K562 (cell line): ENCODE results near the gene FNBP1. TPM values are rescaled to one million over a fixed set of nuclear protein-coding genes. Genes with fewer than 3 reads are reported as not detected.

Experiments
- ATAC-seq: fragments of 200-7000 bp; cut with Tn5 transposase; 3 replicates; pipeline ENCODE4 v1.9.1; 2020; ENCODE audit warnings: moderate library complexity
- BruUV-seq: library from RNA; stranded (reverse); fragments of 400-500 nt; replicated peaks from 2 replicates; lab custom pipeline; 2021; lab: Mats Ljungman, UMichigan
- CTCF ChIA-PET: fragments of 300-600 bp; formaldehyde crosslinking; extraction: SDS; loops from one replicate; lab custom pipeline; 2021; ENCODE audit warnings: low intra/inter-chr PET ratio; lab: Yijun Ruan, JAX
- POLR2A ChIA-PET: fragments of 300-600, 350-650 bp; sonication (Branson Sonifier 250); formaldehyde crosslinking; extraction: SDS; loops from one replicate; lab custom pipeline; 2021; ENCODE audit warnings: antibody characterized with exemption, inconsistent platforms; lab: Yijun Ruan, JAX
- DNase-seq, 4 experiments: peaks; one replicate each; pipeline versions ENCODE4 v3.0.0 to v3.0.0-alpha.2; 2011 to 2018; ENCODE audit warnings: low spot score in 3 of 4, mixed read lengths in 3 of 4; ENCODE audit errors: extremely low read depth in 1 of 4
- FAIRE-seq: peaks from 2 replicates; lab custom pipeline; 2011; peaks lifted over from hg19 to GRCh38; lab: Jason Lieb, UNC
- H2AFZ ChIP-seq: 2 replicates; pipeline ENCODE4 v1.6.0; 2011; ENCODE audit warnings: low read depth, low read length, control low read depth, inconsistent platforms
- H3K27ac ChIP-seq: fragments of 200-600 bp; 3 replicates; pipeline ENCODE4 v1.8.0; 2011; ENCODE audit warnings: low read depth, mild to moderate bottlenecking, control low read depth, inconsistent platforms, low read length, moderate library complexity, mixed read lengths; ENCODE audit errors: extremely low read depth
- H3K27me3 ChIP-seq, 2 experiments: fragments of 300-600 bp in 1 of 2; 2 replicates in 1 of 2; 3 replicates in 1 of 2; pipeline versions ENCODE4 v1.6.0 to v1.8.0; 2011; ENCODE audit warnings: inconsistent platforms in 2 of 2, low read length in 2 of 2, mild to moderate bottlenecking in 1 of 2, mixed read lengths in 1 of 2, moderate library complexity in 1 of 2; ENCODE audit not compliant: control insufficient read depth in 2 of 2, insufficient read depth in 2 of 2
- H3K36me3 ChIP-seq: fragments of 300-600 bp; 3 replicates; pipeline ENCODE4 v1.8.0; 2011; ENCODE audit warnings: mild to moderate bottlenecking, low read length, inconsistent platforms; ENCODE audit not compliant: control insufficient read depth, insufficient read depth
- H3K4me1 ChIP-seq, 2 experiments: fragments of 200-600 bp in 1 of 2; replicated peaks in 1 of 2; 2 replicates in 1 of 2; 3 replicates in 1 of 2; pipeline versions ENCODE4 v1.5.1 to v1.8.0; 2011; ENCODE audit warnings: inconsistent platforms in 2 of 2, low read length in 2 of 2, mild to moderate bottlenecking in 1 of 2, mixed read lengths in 1 of 2, moderate library complexity in 1 of 2; ENCODE audit not compliant: control insufficient read depth in 2 of 2, insufficient read depth in 2 of 2
- H3K4me2 ChIP-seq: 2 replicates; pipeline ENCODE4 v1.6.1; 2011; ENCODE audit warnings: low read length, control low read depth, inconsistent platforms, mixed read lengths; ENCODE audit not compliant: insufficient read depth
- H3K4me3 ChIP-seq: fragments of 200-600 bp; sonication (generic), shearing (Covaris generic); 2 replicates; pipeline ENCODE4 v1.5.1; 2016; ENCODE audit warnings: control low read depth, inconsistent platforms
- H3K79me2 ChIP-seq: fragments of 200-600 bp; 3 replicates; pipeline ENCODE4 v1.8.0; 2011; ENCODE audit warnings: low read length, inconsistent platforms; ENCODE audit not compliant: control insufficient read depth, insufficient read depth
- H3K9ac ChIP-seq, 2 experiments: 2 replicates each; pipeline versions ENCODE4 v1.6.0 to v1.6.1; 2011; ENCODE audit warnings: low read depth in 2 of 2, low read length in 2 of 2, control low read depth in 1 of 2, inconsistent platforms in 1 of 2, mild to moderate bottlenecking in 1 of 2, mixed read lengths in 1 of 2; ENCODE audit not compliant: insufficient read depth in 1 of 2
- H3K9me1 ChIP-seq: one replicate; pipeline ENCODE4 v1.6.0; 2011; ENCODE audit warnings: inconsistent platforms, mild to moderate bottlenecking, low read length, moderate library complexity; ENCODE audit not compliant: control insufficient read depth, insufficient read depth
- H3K9me3 ChIP-seq: replicated peaks from 2 replicates; pipeline ENCODE4 v1.5.1; 2011; ENCODE audit warnings: low read depth, low read length, inconsistent platforms; ENCODE audit not compliant: control insufficient read depth, insufficient read depth
- H4K20me1 ChIP-seq: replicated peaks from 2 replicates; pipeline ENCODE4 v1.6.1; 2011; ENCODE audit warnings: low read length, inconsistent platforms, mixed read lengths; ENCODE audit not compliant: control insufficient read depth, insufficient read depth
- CBX3 ChIP-seq, 2 experiments: IDR thresholded peaks; 1 replicate in 1 of 2; 2 replicates in 1 of 2; pipeline ENCODE4 v1.6.1; 2012; ENCODE audit warnings: inconsistent platforms in 2 of 2, low read length in 2 of 2, borderline replicate concordance in 1 of 2, control low read depth in 1 of 2
- CREB5 ChIP-seq: fragments of 250-450 bp; sonication (Bioruptor Pico); IDR thresholded peaks from 2 replicates; pipeline ENCODE4 v1.5.0; 2020; ENCODE audit warnings: mild to moderate bottlenecking
- MAFK ChIP-seq: IDR thresholded peaks from 2 replicates; pipeline ENCODE4 v1.6.1; 2011; ENCODE audit warnings: low read length, improper control_type of control experiment
- MCM3 ChIP-seq: fragments of 450-650 bp; IDR thresholded peaks from 2 replicates; pipeline ENCODE4 v1.6.1; 2016
- MTA3 ChIP-seq: fragments of 450-650 bp; formaldehyde crosslinking; IDR thresholded peaks from 2 replicates; pipeline ENCODE4 v1.6.1; 2017; ENCODE audit warnings: mild to moderate bottlenecking, borderline replicate concordance
- NFE2L1 ChIP-seq: fragments of 450-650 bp; IDR thresholded peaks from 2 replicates; pipeline ENCODE4 v1.6.1; 2016; ENCODE audit warnings: missing genetic modification characterization, low read depth, mild to moderate bottlenecking, missing compliant biosample characterization, moderate library complexity, borderline replicate concordance
- PHB2 ChIP-seq: fragments of 450-650 bp; IDR thresholded peaks from 2 replicates; pipeline ENCODE4 v1.6.1; 2017; ENCODE audit warnings: low read depth
- SAFB ChIP-seq: fragments of 200-400 bp; formaldehyde crosslinking; IDR thresholded peaks from 2 replicates; pipeline ENCODE4 v1.6.1; 2017; ENCODE audit warnings: low read depth, low read length, borderline replicate concordance
- SMAD4 ChIP-seq: fragments of 250-450 bp; sonication (Bioruptor Pico); conservative IDR thresholded peaks from 2 replicates; pipeline ENCODE4 v1.8.0; 2021; ENCODE audit warnings: inconsistent platforms, mild to moderate bottlenecking, moderate library complexity
- TAF1 ChIP-seq: IDR thresholded peaks from 2 replicates; pipeline ENCODE4 v1.6.1; 2011; ENCODE audit warnings: mild to moderate bottlenecking, low read length, moderate library complexity; ENCODE audit not compliant: insufficient read depth, control insufficient read depth, severe bottlenecking; ENCODE audit errors: extremely low read depth
- TSC22D4 ChIP-seq: fragments of 450-650 bp; IDR thresholded peaks from 2 replicates; pipeline ENCODE4 v1.6.1; 2016; ENCODE audit warnings: missing genetic modification characterization, missing biosample characterization, control low read depth
- ZBED1 ChIP-seq: IDR thresholded peaks from 2 replicates; pipeline ENCODE4 v1.6.1; 2014
- ZEB2 ChIP-seq: fragments of 450-650 bp; IDR thresholded peaks from 2 replicates; pipeline ENCODE4 v1.6.1; 2016
- ZFP1 ChIP-seq: fragments of 450-650 bp; formaldehyde crosslinking; IDR thresholded peaks from 2 replicates; pipeline ENCODE4 v1.4.0; 2020; ENCODE audit warnings: mild to moderate bottlenecking, mixed read lengths
- ZNF217 ChIP-seq: sonication (generic); formaldehyde crosslinking; IDR thresholded peaks from 2 replicates; pipeline ENCODE4 v1.8.0; 2022; ENCODE audit warnings: mild to moderate bottlenecking, missing genetic modification reagents
- ZNF395 ChIP-seq: fragments of 200-800 bp; sonication (Bioruptor generic); IDR thresholded peaks from 2 replicates; pipeline ENCODE4 v1.6.1; 2017; ENCODE audit warnings: missing genetic modification characterization, missing compliant biosample characterization
- WGBS: fragments of 100-300 bp; shearing (Covaris generic); methylation state at CpG from one replicate; pipeline ENCODE4 v1.1.6; 2016; ENCODE audit warnings: low coverage, mixed read lengths; ENCODE audit not compliant: insufficient coverage; ENCODE audit errors: missing lambda C conversion rate; 5-methylcytosine and 5-hydroxymethylcytosine counted together
- in situ Hi-C: fragments of 300-500 bp; cut with MboI; formaldehyde crosslinking; loops from 4 replicates; pipeline ENCODE4 v1.15.0; 2018; ENCODE audit warnings: inconsistent platforms, mixed read lengths
- intact Hi-C: fragments of 100-400 bp; cut with micrococcal nuclease; formaldehyde crosslinking; loops from 2 replicates; pipeline ENCODE4 v1.14.2; 2022
- polyA plus RNA-seq, 8 experiments: library from polyadenylated mRNA; depleted of rRNA in 4 of 8; stranded (reverse) in 5 of 8; unstranded in 3 of 8; fragments of >200 nt; fragmentation: Nextera tagmentation in 2 of 8; fragmentation: Illumina TruSeq in 1 of 8; extraction: Ambion mirVana in 2 of 8; extraction: Trizol in 1 of 8; gene quantifications; 2 replicates each; pipeline versions ENCODE4 v1.2.1 to v1.2.3, GENCODE V29; 2011 to 2014; ENCODE audit warnings: inconsistent platforms in 1 of 8, missing spikeins in 1 of 8
- total RNA-seq, 7 experiments: library from RNA; depleted of rRNA in 6 of 7; stranded (reverse); fragments of >200 nt in 6 of 7; fragmentation: Illumina TruSeq in 2 of 7; extraction: Trizol in 2 of 7; gene quantifications; 2 replicates each; pipeline versions ENCODE4 v1.2.1 to v1.2.3, GENCODE V29; 2011 to 2021; ENCODE audit warnings: low replicate concordance in 1 of 7
- TF ChIP-seq, protein P1 (sequence below): fragments of 450-650 bp; formaldehyde crosslinking; IDR thresholded peaks from 2 replicates; pipeline ENCODE4 v1.4.0; 2020; ENCODE audit warnings: mild to moderate bottlenecking, moderate library complexity

The FNBP1 gene
- total and polyA plus RNA-seq, 9 of the 15 experiments (the other 6 are each of a cell fraction or from before 2014, with no cell fraction given): 1.8 to 14.9 (median 7.6) TPM

- H3K4me2 ChIP-seq: peak overlapping the region; percentile 11; the same call in 1 of the 2 replicates
- WGBS: 60% methylated on average over 11 of the region's 11 CpGs
- H2AFZ ChIP-seq: no peak overlapping the region
- peaks cover 88% of the 10 kb centered on the region for H3K36me3 ChIP-seq
- H3K79me2 ChIP-seq: peaks cover 21% of the 10 kb centered on the region
- peak overlapping the region; percentile 75 for H3K27ac ChIP-seq
- H3K4me3 ChIP-seq: no peak overlapping the region
- intact Hi-C loops: no loop called here
- H3K9ac ChIP-seq: peak overlapping the region; percentile 42 to 87
- peaks cover 4% of the 10 kb centered on the region for H3K9me1 ChIP-seq
- CTCF ChIA-PET: no interaction called here
- POLR2A ChIA-PET: interaction anchor here (0.5 to 9.4 kb wide), 8 partner anchors 10 to 1619 kb away, joined by 3 to 91 read pairs (median 5); no protein-coding TSS in a partner anchor
- H3K27me3 ChIP-seq: no peaks in the 10 kb centered on the region
- DNase-seq (peak in 1 of 4 experiments; percentile 57), ATAC-seq (no peak), FAIRE-seq (peak; percentile 26)
- in situ Hi-C loops: no loop called here
- BruUV-seq: no TSS peak
- H3K4me1 ChIP-seq: peaks cover 48 to 87% of the 10 kb centered on the region in 2 experiments
- no peaks in the 10 kb centered on the region for H4K20me1 ChIP-seq
- H3K9me3 ChIP-seq: no peaks in the 10 kb centered on the region
- TF ChIP-seq TSC22D4 (tag): no peak
- TF ChIP-seq CBX3 (IDR thresholded peaks at IDR 0.05; ENCODE audit: borderline replicate concordance in 1 of 2, low read length in 2 of 2): 0 out of 3 replicates have a peak, but pooled peaks of 1 of the 2 experiments have one; percentile 43
- no peak for TF ChIP-seq ZNF217 (CRISPR knock-in tag)
- TF ChIP-seq ZFP1: no peak
- peak; percentile 74; the same call in 1 of the 2 replicates for TF ChIP-seq NFE2L1 (tag)
- TF ChIP-seq MCM3: no peak
- TF ChIP-seq, protein P1, sequence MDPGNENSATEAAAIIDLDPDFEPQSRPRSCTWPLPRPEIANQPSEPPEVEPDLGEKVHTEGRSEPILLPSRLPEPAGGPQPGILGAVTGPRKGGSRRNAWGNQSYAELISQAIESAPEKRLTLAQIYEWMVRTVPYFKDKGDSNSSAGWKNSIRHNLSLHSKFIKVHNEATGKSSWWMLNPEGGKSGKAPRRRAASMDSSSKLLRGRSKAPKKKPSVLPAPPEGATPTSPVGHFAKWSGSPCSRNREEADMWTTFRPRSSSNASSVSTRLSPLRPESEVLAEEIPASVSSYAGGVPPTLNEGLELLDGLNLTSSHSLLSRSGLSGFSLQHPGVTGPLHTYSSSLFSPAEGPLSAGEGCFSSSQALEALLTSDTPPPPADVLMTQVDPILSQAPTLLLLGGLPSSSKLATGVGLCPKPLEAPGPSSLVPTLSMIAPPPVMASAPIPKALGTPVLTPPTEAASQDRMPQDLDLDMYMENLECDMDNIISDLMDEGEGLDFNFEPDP: no peak
- no peak for TF ChIP-seq TAF1
- TF ChIP-seq CREB5: no peak
- no peak for TF ChIP-seq ZBED1
- TF ChIP-seq SAFB: no peak
- no peak for TF ChIP-seq MTA3
- TF ChIP-seq SMAD4 (CRISPR knock-in tag): 0 out of 2 replicates have a peak, but pooled peaks have one; percentile 17
- no peak for TF ChIP-seq ZNF395 (CRISPR knock-in tag)
- TF ChIP-seq PHB2: no peak
- no peak for TF ChIP-seq ZEB2
- TF ChIP-seq MAFK: no peak; the same call in 1 of the 2 replicates
Observed at GRCh38 chr9:129864991-129865647, 177.9 kb downstream of the FNBP1 start.
